A673 (cell line): Measurements from ENCODE around the gene SNTB2. TPM values are rescaled to one million over a fixed set of nuclear protein-coding genes. Genes with fewer than 3 reads are reported as not detected.

Experiments used
- BruUV-seq: library from RNA; stranded (reverse); fragments of 400-500 nt; replicated peaks from 2 replicates; lab custom pipeline; 2021; lab: Mats Ljungman, UMichigan
- CTCF ChIA-PET: fragments of 300-600 bp; sonication (Branson Sonifier 250); formaldehyde crosslinking; loops from one replicate; lab custom pipeline; 2022; ENCODE audit warnings: antibody characterized with exemption; lab: Charles Lee
- POLR2A ChIA-PET: fragments of 300-600 bp; sonication (Branson Sonifier 250); formaldehyde crosslinking; loops from one replicate; lab custom pipeline; 2022; ENCODE audit warnings: antibody characterized with exemption; ENCODE audit not compliant: low non-redundant PET; lab: Charles Lee
- DNase-seq: peaks from one replicate; pipeline ENCODE4 v3.0.0-alpha.2; 2015; ENCODE audit warnings: low spot score
- H3K27ac ChIP-seq: fragments of 200-600 bp; sonication (generic); 2 replicates; pipeline ENCODE4 v1.5.1; 2016; ENCODE audit warnings: mixed run types, low read depth, mild to moderate bottlenecking, mixed read lengths, antibody characterized with exemption, low read length; ENCODE audit not compliant: poor library complexity, severe bottlenecking
- H3K27me3 ChIP-seq: fragments of 200-600 bp; sonication (generic); replicated peaks from 2 replicates; pipeline ENCODE4 v1.6.1; 2017; ENCODE audit warnings: mixed run types, low read depth, mild to moderate bottlenecking, mixed read lengths, antibody characterized with exemption, low read length; ENCODE audit not compliant: insufficient read depth, poor library complexity
- H3K36me3 ChIP-seq: fragments of 200-600 bp; sonication (generic); 2 replicates; pipeline ENCODE4 v1.6.1; 2016; ENCODE audit warnings: mixed run types, mild to moderate bottlenecking, mixed read lengths, antibody characterized with exemption, low read length; ENCODE audit not compliant: insufficient read depth, poor library complexity, severe bottlenecking
- H3K4me1 ChIP-seq: fragments of 200-600 bp; sonication (generic); 2 replicates; pipeline ENCODE4 v1.6.1; 2017; ENCODE audit warnings: mixed run types, mild to moderate bottlenecking, mixed read lengths, antibody characterized with exemption, low read length; ENCODE audit not compliant: insufficient read depth, poor library complexity, severe bottlenecking
- H3K4me3 ChIP-seq: fragments of 200-600 bp; sonication (generic); 2 replicates; pipeline ENCODE4 v1.5.1; 2016; ENCODE audit warnings: low read depth, mixed run types, mild to moderate bottlenecking, mixed read lengths, low read length; ENCODE audit not compliant: poor library complexity, severe bottlenecking
- H3K9me3 ChIP-seq: fragments of 200-600 bp; sonication (generic); 2 replicates; pipeline ENCODE4 v1.6.1; 2016; ENCODE audit warnings: mixed run types, low read depth, mild to moderate bottlenecking, mixed read lengths, antibody characterized with exemption, low read length; ENCODE audit not compliant: poor library complexity, severe bottlenecking
- EZH2 ChIP-seq: fragments of 200-600 bp; sonication (generic); IDR thresholded peaks from 2 replicates; pipeline ENCODE4 v1.6.1; 2017; ENCODE audit warnings: borderline replicate concordance, low read depth, mild to moderate bottlenecking, mixed read lengths, antibody characterized with exemption, low read length; ENCODE audit not compliant: poor library complexity, severe bottlenecking
- intact Hi-C: fragments of 100-400 bp; cut with micrococcal nuclease; formaldehyde crosslinking; loops from one replicate; pipeline ENCODE4 v1.10.0; 2022; ENCODE audit not compliant: unreplicated experiment
- total RNA-seq: library from RNA; stranded (reverse); gene quantifications from 2 replicates; pipeline ENCODE4 v1.2.3, GENCODE V29; 2021
- TF ChIP-seq, protein P1 (sequence below): fragments of 300-800, 200-600 bp; sonication (generic); conservative IDR thresholded peaks from 2 replicates; pipeline ENCODE4 v1.5.1; 2017; ENCODE audit warnings: low read depth, mild to moderate bottlenecking, antibody characterized with exemption, low read length, moderate library complexity, mixed read lengths

The SNTB2 gene
- total RNA-seq, 1 experiment from 2014 or later: 49.3 TPM

DNA sequence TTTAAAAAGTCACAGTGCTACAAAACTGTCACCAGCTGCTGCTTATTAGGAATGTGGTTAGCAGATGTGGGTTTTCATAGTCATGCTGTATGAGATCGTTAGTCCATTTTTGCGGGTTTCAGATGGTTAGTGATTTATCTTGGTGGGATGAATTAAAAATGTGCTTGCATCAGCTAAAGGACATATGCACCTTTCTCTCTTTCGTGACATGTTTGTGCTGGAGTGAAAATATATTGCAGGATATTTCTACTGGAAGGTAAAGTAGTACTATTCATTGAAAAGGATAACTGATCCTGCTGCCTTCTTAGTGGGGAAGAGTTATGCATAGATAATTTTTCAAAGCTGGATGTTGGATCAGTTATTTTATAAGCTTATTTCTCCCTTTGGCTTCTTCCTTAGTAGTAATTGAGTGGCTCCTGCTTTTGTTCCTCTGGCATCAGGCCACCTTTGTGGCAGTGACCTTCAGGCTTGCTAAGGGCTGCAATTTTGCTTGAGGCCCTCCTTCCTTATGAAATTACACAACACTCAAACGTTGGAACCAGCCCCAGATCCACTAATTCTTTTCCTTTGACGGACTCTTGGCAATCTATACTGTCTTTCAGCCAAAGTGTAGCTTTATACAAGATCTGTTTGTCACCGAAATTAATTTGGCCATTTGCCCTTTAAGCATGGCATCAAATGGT is 7.5 kb upstream of the SNTB2 start:
- TF ChIP-seq, protein P1, sequence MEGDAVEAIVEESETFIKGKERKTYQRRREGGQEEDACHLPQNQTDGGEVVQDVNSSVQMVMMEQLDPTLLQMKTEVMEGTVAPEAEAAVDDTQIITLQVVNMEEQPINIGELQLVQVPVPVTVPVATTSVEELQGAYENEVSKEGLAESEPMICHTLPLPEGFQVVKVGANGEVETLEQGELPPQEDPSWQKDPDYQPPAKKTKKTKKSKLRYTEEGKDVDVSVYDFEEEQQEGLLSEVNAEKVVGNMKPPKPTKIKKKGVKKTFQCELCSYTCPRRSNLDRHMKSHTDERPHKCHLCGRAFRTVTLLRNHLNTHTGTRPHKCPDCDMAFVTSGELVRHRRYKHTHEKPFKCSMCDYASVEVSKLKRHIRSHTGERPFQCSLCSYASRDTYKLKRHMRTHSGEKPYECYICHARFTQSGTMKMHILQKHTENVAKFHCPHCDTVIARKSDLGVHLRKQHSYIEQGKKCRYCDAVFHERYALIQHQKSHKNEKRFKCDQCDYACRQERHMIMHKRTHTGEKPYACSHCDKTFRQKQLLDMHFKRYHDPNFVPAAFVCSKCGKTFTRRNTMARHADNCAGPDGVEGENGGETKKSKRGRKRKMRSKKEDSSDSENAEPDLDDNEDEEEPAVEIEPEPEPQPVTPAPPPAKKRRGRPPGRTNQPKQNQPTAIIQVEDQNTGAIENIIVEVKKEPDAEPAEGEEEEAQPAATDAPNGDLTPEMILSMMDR: no peak
- no peak for TF ChIP-seq EZH2
- peak; percentile 84 for DNase-seq
- H3K9me3 ChIP-seq: no peaks in the 10 kb centered on the region
- H3K36me3 ChIP-seq: no peaks in the 10 kb centered on the region
- H3K27me3 ChIP-seq: no peaks in the 10 kb centered on the region
- BruUV-seq: no TSS peak
- peaks cover 35% of the 10 kb centered on the region for H3K4me1 ChIP-seq
- ChIA-PET CTCF (interaction anchor here (0.5 kb wide), 1 partner anchor 32 kb away, joined by 4 read pairs; no protein-coding TSS in a partner anchor), POLR2A (no interaction called here)
- H3K27ac ChIP-seq: peak overlapping the region; percentile 80
- intact Hi-C loops: no loop called here
- H3K4me3 ChIP-seq: no peak overlapping the region

DNA sequence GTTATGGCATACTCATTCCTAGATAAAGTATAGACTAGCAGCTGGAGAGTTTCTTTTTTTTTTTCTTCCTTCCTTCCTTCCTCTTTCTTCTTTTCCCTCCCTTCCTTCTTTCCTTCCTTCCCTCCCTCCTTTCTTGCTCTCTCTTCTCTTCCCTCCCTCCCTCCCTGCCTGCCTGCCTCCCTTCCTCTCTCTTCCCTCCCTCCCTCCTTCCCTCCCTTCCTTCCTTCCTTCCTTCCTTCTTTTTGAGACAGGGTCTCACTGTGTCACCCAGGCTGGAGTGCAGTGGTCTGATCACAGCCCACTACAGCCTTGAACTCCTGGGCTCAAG is 7.0 kb upstream of the SNTB2 start:
- intact Hi-C loops: no loop called here
- ChIA-PET CTCF (interaction anchor here (0.5 kb wide), 1 partner anchor 33 kb away, joined by 4 read pairs; no protein-coding TSS in a partner anchor), POLR2A (no interaction called here)
- TF ChIP-seq EZH2: no peak
- TF ChIP-seq, protein P1: no peak
- BruUV-seq: no TSS peak
- no peak overlapping the region for H3K4me3 ChIP-seq
- peak overlapping the region; percentile 80 for H3K27ac ChIP-seq
- DNase-seq: no peak
- no peaks in the 10 kb centered on the region for H3K36me3 ChIP-seq
- H3K27me3 ChIP-seq: no peaks in the 10 kb centered on the region
- peaks cover 35% of the 10 kb centered on the region for H3K4me1 ChIP-seq
- H3K9me3 ChIP-seq: no peaks in the 10 kb centered on the region

DNA sequence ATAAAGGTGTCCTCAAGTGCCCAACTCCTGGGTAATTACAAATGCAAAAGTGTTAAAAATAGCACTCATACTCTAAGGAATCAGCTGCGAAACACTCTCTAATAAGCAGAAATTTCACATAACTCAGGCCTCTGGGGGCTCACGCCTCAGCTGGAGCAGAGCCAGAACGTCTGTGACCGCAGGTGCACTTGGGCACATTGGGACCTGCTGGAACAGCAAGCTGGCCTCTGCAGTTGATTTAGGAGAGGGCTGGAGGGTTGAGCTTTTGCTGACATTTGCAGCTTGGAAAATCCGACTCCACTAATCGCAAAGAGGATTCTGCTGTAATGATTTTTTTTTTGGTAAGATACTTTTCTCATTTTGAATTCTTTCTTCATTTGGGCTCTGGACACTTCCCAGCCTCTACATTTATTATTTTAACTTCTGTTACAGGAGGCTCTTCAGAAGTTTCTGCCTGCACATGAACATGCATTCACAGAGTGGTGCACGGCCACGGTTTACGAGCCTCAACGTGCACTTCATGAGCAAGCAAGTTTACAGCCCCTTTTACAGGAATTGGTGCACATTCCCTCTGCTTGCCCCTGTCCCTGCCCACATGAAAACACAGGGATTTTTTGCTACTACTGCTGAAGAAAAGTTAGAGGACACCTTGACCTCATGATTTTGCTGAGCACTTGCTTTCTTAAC is 4.1 kb upstream of the SNTB2 start:
- CTCF ChIA-PET: no interaction called here
- Histone ChIP-seq H3K27me3 (no peaks in the 10 kb centered on the region), H3K9me3 (no peaks in the 10 kb centered on the region), H3K4me3 (no peak overlapping the region), H3K27ac (peak overlapping the region; percentile 64), H3K36me3 (no peaks in the 10 kb centered on the region), H3K4me1 (peaks cover 35% of the 10 kb centered on the region)
- no TSS peak for BruUV-seq
- no peak for DNase-seq
- POLR2A ChIA-PET: no interaction called here
- intact Hi-C loops: no loop called here
- TF ChIP-seq, protein P1: no peak
- no peak for TF ChIP-seq EZH2
